Body of pancreas (tissue), 4 donors: Measurements from ENCODE around the gene BDKRB2. TPM values are rescaled to one million over a fixed set of nuclear protein-coding genes. Genes with fewer than 3 reads are reported as not detected.

Experiments
- ATAC-seq: fragments of 150-250 bp; one replicate; pipeline ENCODE4 v1.9.1; 2016
- DNase-seq, 4 donors: peaks; one replicate each; pipeline ENCODE4 v3.0.0-alpha.2; 2019
- H3K27ac ChIP-seq, 4 donors: fragments of 200-600 bp; sonication (generic); 1 replicate in 3 of 4; 2 replicates in 1 of 4; pipeline versions ENCODE4 v1.5.1 to v1.6.1; 2016 to 2019; ENCODE audit warnings: mild to moderate bottlenecking in 1 of 4, mixed read lengths in 1 of 4, moderate library complexity in 1 of 4
- H3K27me3 ChIP-seq, 2 donors: fragments of 200-600 bp; sonication (generic); one replicate each; pipeline ENCODE4 v1.6.0; 2016; ENCODE audit warnings: mild to moderate bottlenecking in 1 of 2
- H3K36me3 ChIP-seq, 2 donors: fragments of 200-600 bp; sonication (generic); replicated peaks in 1 of 2; 2 replicates each; pipeline ENCODE4 v1.5.1; 2016; ENCODE audit warnings: low read depth in 2 of 2; ENCODE audit not compliant: insufficient read depth in 1 of 2
- H3K4me1 ChIP-seq: fragments of 200-600 bp; sonication (generic); one replicate; pipeline ENCODE4 v1.6.0; 2016
- H3K4me3 ChIP-seq, 2 donors: fragments of 200-600 bp; sonication (generic); 1 replicate in 1 of 2; 2 replicates in 1 of 2; pipeline ENCODE4 v1.5.1; 2016 to 2019
- H3K9me3 ChIP-seq, 3 donors: fragments of 200-600 bp; sonication (generic); 1 replicate in 2 of 3; 2 replicates in 1 of 3; pipeline ENCODE4 v1.5.1; 2016
- CTCF ChIP-seq, 7 experiments: fragments of 450-650 bp in 4 of 7; fragments of 200-600 bp in 3 of 7; sonication (generic) in 3 of 7; IDR thresholded peaks; one replicate each; pipeline ENCODE4 v1.5.1; 2016 to 2019; ENCODE audit warnings: antibody characterized with exemption in 7 of 7
- POLR2A ChIP-seq, 3 donors: fragments of 450-650 bp; IDR thresholded peaks; one replicate each; pipeline ENCODE4 v1.6.1; 2016; ENCODE audit warnings: antibody characterized with exemption in 3 of 3, mild to moderate bottlenecking in 2 of 3
- WGBS, 2 donors: methylation state at CpG; one replicate each; pipeline ENCODE4 v1.1.5; 2017; 5-methylcytosine and 5-hydroxymethylcytosine counted together
- intact Hi-C: fragments of 100-400 bp; cut with DNase I; formaldehyde crosslinking; loops from one replicate; pipeline ENCODE4 v1.15.1; 2023
- total RNA-seq, 2 donors: library from RNA; depleted of rRNA; stranded (reverse); fragments of >200 nt; gene quantifications; one replicate each; pipeline ENCODE4 v1.1.0, GENCODE V29; 2016

The BDKRB2 gene
- total RNA-seq, 2 donors from 2014 or later = 9.6 to 11.4 TPM

DNA sequence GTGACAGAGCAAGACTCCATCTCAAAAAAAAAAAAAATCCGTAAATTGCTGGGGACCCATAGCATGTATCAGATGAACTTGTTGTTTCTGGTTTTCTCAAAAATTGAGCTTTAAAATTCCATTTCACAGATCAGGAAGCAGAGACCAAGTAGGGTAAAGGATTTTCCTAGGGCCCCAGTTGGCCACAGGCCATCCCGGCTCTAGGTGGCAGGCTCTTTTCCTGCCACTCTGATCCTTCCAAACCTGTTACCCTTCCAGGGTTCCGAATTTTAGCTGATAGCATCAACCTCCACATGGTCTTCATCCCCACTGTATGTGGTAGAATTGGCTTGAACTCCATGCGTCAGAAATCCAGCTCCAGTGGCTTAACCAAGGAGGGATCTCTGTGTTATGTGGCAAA lies 36.1 kb upstream of the BDKRB2 start:
- intact Hi-C loops = no loop called here
- H3K9me3 ChIP-seq = no peaks in the 10 kb centered on the region
- 75 to 77% methylated on average over 4 of the region's 4 CpGs for WGBS, 2 donors
- H3K36me3 ChIP-seq = no peaks in the 10 kb centered on the region
- TF ChIP-seq POLR2A (IDR thresholded peaks at IDR 0.05) (no peak), CTCF (IDR thresholded peaks at IDR 0.05) (no peak)
- DNase-seq = no peak
- no peaks in the 10 kb centered on the region for H3K27me3 ChIP-seq
- H3K27ac ChIP-seq = no peak overlapping the region
- H3K4me1 ChIP-seq = no peaks in the 10 kb centered on the region
- ATAC-seq = no peak
- no peak overlapping the region for H3K4me3 ChIP-seq

- ATAC-seq = no peak
- H3K27ac ChIP-seq = no peak overlapping the region
- no peaks in the 10 kb centered on the region for H3K4me1 ChIP-seq
- intact Hi-C loops = no loop called here
- no peaks in the 10 kb centered on the region for H3K9me3 ChIP-seq
- DNase-seq = no peak
- H3K36me3 ChIP-seq = no peaks in the 10 kb centered on the region
- WGBS, 2 donors = 61 to 73% methylated on average over 14 of the region's 14 CpGs
- TF ChIP-seq CTCF (IDR thresholded peaks at IDR 0.05) (no peak), POLR2A (IDR thresholded peaks at IDR 0.05) (no peak)
- H3K4me3 ChIP-seq = no peak overlapping the region
- H3K27me3 ChIP-seq = no peaks in the 10 kb centered on the region
Measured at GRCh38 chr14:96170961-96171592, 33.6 kb upstream of the BDKRB2 start.

DNA sequence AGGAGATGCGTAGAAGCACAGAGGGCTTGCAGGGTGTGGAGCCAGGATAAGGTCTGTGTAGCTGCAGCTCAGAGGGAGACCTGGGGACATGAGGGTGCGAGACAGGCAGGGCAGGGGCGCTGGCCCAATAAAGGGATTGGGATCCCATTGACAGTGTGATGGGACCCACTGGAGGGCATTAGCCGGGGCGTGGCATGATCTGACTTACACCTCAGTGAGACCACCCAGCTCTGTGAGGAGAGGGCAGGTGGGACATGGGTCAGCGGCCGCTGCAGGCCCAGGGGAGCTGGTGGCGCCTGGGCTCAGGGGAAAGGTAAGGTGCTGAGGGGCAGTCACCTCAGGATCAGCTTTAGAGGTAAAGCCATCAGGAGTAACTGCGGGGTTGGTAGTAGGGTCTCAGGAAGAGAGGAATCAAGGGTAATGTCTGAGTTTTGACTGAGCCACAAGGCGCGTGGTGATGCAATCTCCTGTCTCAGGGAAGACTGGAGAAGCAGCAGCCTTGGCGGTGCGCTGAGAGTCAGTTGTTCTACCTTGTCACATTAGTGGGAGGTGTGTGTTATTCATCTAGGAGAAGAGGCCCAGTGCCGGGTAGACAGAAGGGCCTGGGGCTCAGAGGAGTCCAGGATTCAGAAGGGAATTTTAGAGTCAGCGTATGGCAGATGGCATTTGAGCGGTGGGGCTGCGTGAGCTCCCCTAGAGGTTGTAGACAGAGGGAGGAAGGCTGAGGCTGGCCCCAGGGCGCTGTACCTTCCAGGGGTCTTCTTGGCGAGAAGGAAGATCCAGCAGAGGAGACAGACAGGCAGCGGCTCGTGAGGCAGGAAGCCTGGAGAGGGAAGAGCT lies 30.8 kb upstream of the BDKRB2 start:
- Histone ChIP-seq H3K36me3 (no peaks in the 10 kb centered on the region), H3K4me1 (peaks cover 5% of the 10 kb centered on the region), H3K9me3 (no peaks in the 10 kb centered on the region), H3K27me3 (no peaks in the 10 kb centered on the region), H3K4me3 (no peak overlapping the region), H3K27ac (no peak overlapping the region)
- intact Hi-C loops = no loop called here
- no peak for ATAC-seq
- no peak for TF ChIP-seq POLR2A (IDR thresholded peaks at IDR 0.05)
- no peak for TF ChIP-seq CTCF (IDR thresholded peaks at IDR 0.05)
- WGBS, 2 donors = 84 to 89% methylated on average over 19 to 21 of the region's 21 CpGs
- DNase-seq = no peak

- H3K9me3 ChIP-seq = no peaks in the 10 kb centered on the region
- H3K27ac ChIP-seq = peak overlapping the region in 1 of 4 donors; percentile 35
- WGBS, 2 donors = 66 to 93% methylated on average over 2 of the region's 2 CpGs
- H3K4me1 ChIP-seq = peaks cover 5% of the 10 kb centered on the region
- TF ChIP-seq CTCF (IDR thresholded peaks at IDR 0.05) (no peak), POLR2A (IDR thresholded peaks at IDR 0.05) (no peak)
- DNase-seq (no peak), ATAC-seq (peak; percentile 50)
- intact Hi-C loops = no loop called here
- no peak overlapping the region for H3K4me3 ChIP-seq
- H3K36me3 ChIP-seq = no peaks in the 10 kb centered on the region
- H3K27me3 ChIP-seq = no peaks in the 10 kb centered on the region
Measured at GRCh38 chr14:96176275-96176674, 28.4 kb upstream of the BDKRB2 start.
